NB4 (cell line): ENCODE results near the gene RNF152.

Experiments
- POLR2A ChIP-seq: IDR thresholded peaks from 2 replicates; pipeline ENCODE4 v1.6.1; 2011; ENCODE audit warnings: mild to moderate bottlenecking; ENCODE audit not compliant: insufficient read length; ENCODE audit errors: extremely low read depth
- TF ChIP-seq, protein P1 (sequence below): IDR thresholded peaks from one replicate; pipeline ENCODE4 v1.5.1; 2012; ENCODE audit warnings: low read depth, low read length
- TF ChIP-seq, protein P2 (sequence below): IDR thresholded peaks from 2 replicates; pipeline ENCODE4 v1.6.1; 2011; ENCODE audit warnings: low read depth, low read length

- TF ChIP-seq, protein P1, sequence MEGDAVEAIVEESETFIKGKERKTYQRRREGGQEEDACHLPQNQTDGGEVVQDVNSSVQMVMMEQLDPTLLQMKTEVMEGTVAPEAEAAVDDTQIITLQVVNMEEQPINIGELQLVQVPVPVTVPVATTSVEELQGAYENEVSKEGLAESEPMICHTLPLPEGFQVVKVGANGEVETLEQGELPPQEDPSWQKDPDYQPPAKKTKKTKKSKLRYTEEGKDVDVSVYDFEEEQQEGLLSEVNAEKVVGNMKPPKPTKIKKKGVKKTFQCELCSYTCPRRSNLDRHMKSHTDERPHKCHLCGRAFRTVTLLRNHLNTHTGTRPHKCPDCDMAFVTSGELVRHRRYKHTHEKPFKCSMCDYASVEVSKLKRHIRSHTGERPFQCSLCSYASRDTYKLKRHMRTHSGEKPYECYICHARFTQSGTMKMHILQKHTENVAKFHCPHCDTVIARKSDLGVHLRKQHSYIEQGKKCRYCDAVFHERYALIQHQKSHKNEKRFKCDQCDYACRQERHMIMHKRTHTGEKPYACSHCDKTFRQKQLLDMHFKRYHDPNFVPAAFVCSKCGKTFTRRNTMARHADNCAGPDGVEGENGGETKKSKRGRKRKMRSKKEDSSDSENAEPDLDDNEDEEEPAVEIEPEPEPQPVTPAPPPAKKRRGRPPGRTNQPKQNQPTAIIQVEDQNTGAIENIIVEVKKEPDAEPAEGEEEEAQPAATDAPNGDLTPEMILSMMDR = no peak
- TF ChIP-seq, protein P2, sequence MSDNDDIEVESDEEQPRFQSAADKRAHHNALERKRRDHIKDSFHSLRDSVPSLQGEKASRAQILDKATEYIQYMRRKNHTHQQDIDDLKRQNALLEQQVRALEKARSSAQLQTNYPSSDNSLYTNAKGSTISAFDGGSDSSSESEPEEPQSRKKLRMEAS = no peak
- TF ChIP-seq POLR2A = no peak
Measured at GRCh38 chr18:61939046-61939674, 46.4 kb upstream of the RNF152 start.
